GM23338 (cell line): ENCODE data around the gene HLCS.

ENCODE experiments used
- CREB1 ChIP-seq: fragments of 250-450 bp; sonication (Bioruptor Pico); IDR thresholded peaks from 2 replicates; pipeline ENCODE4 v1.5.0; 2020; ENCODE audit warnings: low read depth, mild to moderate bottlenecking, moderate library complexity
- CTCF ChIP-seq, 2 experiments: fragments of 200-600 bp in 1 of 2; sonication (generic) in 1 of 2; conservative IDR thresholded peaks; 2 replicates each; pipeline versions ENCODE4 v1.5.1 to v1.6.1; 2016 to 2017; ENCODE audit warnings: antibody characterized with exemption in 2 of 2, low read depth in 2 of 2, mild to moderate bottlenecking in 2 of 2, moderate library complexity in 1 of 2
- EZH2 ChIP-seq: fragments of 200-600 bp; sonication (generic); IDR thresholded peaks from one replicate; pipeline ENCODE4 v1.8.0; 2017; ENCODE audit warnings: antibody characterized with exemption, mild to moderate bottlenecking, low read depth; ENCODE audit not compliant: unreplicated experiment
- POLR2AphosphoS5 ChIP-seq: IDR thresholded peaks from 2 replicates; pipeline ENCODE4 v1.6.1; 2016; ENCODE audit warnings: antibody characterized with exemption, low read depth
- REST ChIP-seq: IDR thresholded peaks from one replicate; pipeline ENCODE4 v1.6.1; 2018; ENCODE audit warnings: antibody characterized with exemption; ENCODE audit not compliant: unreplicated experiment
- ZNF114 ChIP-seq: fragments of 250-450 bp; sonication (Bioruptor Pico); IDR thresholded peaks from 2 replicates; pipeline ENCODE4 v1.5.0; 2020; ENCODE audit warnings: mild to moderate bottlenecking, moderate library complexity

GRCh38 chr21:36719614-36720013 lies 246.9 kb downstream of the HLCS start:
- TF ChIP-seq CTCF (conservative IDR thresholded peaks at IDR 0.05; ENCODE audit: low read depth in 2 of 2) (no peak), REST (no peak), CREB1 (no peak), EZH2 (no peak), ZNF114 (CRISPR knock-in tag) (no peak), POLR2AphosphoS5 (no peak)
